Measurements from ENCODE around the gene CRB2.

The CRB2 gene

GRCh38 chr9:123420592-123421111 is 64.7 kb downstream of the CRB2 start:
- Histone ChIP-seq H3K4me3 (ENCODE audit: low read depth in 1 of 5, low read length in 5 of 5) (no peak overlapping the region), H3K27ac (ENCODE audit: low read depth, low read length) (no peak overlapping the region), H3K27me3 (ENCODE audit: control insufficient read depth in 5 of 5, insufficient read depth in 4 of 5, low read length in 5 of 5) (no peaks in the 10 kb centered on the region), H3K9me3 (ENCODE audit: control insufficient read depth in 5 of 5, low read length in 5 of 5) (no peaks in the 10 kb centered on the region), H3K9ac (ENCODE audit: low read length in 5 of 5) (no peak overlapping the region), H3K4me1 (ENCODE audit: control insufficient read depth in 5 of 5, insufficient read depth in 5 of 5, low read length in 5 of 5) (peaks cover 0 to 9% (median 0%) of the 10 kb centered on the region in 5 donors), H3K36me3 (ENCODE audit: control insufficient read depth in 5 of 5, insufficient read depth in 5 of 5, low read length in 5 of 5) (peaks cover 0 to 72% (median 36%) of the 10 kb centered on the region in 5 donors)

DNA sequence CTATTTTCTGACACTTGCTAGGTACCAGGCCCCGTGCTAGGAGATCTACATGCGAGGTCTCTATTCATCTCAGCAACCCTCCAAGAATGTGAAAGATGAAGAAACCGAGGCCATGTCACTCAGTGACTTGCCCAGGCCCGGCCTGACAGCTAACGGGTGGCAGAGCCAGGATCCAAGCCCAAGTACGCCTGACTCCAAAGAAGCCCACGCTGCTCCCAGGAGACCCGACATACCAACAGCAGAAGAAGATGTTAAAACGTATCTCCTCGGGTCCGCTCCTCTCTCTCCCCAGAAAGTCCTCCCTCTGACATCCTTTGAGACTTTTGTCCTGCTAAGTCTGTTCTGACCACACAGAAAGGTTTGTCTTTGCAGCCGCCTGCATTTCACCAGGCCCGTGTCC is 65.2 kb downstream of the CRB2 start:
- Histone ChIP-seq H3K36me3 (ENCODE audit: control insufficient read depth in 5 of 5, insufficient read depth in 5 of 5, low read length in 5 of 5) (peaks cover 0 to 72% (median 31%) of the 10 kb centered on the region in 5 donors), H3K9me3 (ENCODE audit: control insufficient read depth in 5 of 5, low read length in 5 of 5) (no peaks in the 10 kb centered on the region), H3K9ac (ENCODE audit: low read length in 5 of 5) (no peak overlapping the region), H3K27me3 (ENCODE audit: control insufficient read depth in 5 of 5, insufficient read depth in 4 of 5, low read length in 5 of 5) (no peaks in the 10 kb centered on the region), H3K4me3 (ENCODE audit: low read depth in 1 of 5, low read length in 5 of 5) (no peak overlapping the region), H3K4me1 (ENCODE audit: control insufficient read depth in 5 of 5, insufficient read depth in 5 of 5, low read length in 5 of 5) (peaks cover 0 to 9% (median 0%) of the 10 kb centered on the region in 5 donors), H3K27ac (ENCODE audit: low read depth, low read length) (no peak overlapping the region)

DNA sequence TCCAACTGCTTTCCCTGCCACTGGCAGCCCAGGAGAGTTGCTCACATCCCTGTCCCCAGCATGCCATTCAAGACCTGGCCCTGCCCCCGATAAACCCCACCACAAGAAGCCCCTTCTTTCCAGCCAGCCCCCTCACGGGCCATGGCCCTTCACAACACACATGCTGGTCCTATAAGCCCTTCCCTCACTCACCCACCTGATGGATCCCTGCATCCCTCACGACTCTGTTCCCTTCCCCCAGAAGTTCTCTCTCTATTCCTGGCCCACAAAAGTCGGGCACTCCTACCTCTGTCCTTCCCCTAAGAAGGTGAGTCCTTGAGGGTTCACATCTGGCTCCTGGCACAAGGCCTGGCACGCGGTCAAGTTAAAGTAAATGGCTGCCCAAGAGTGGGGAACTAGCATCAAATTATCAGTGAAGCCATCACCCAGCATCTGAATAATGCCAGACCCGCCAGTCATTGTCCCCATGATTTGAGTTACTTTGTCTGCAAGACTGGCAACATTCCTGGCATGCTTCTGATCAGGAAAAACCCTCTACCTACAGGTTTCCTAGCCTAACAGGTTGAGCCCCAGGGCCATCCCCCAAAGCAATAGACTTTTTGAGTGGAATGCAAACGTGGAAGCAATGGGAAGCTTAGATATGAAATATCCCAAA is 65.9 kb downstream of the CRB2 start:
- H3K36me3 ChIP-seq (ENCODE audit: control insufficient read depth in 5 of 5, insufficient read depth in 5 of 5, low read length in 5 of 5): peaks cover 0 to 75% (median 34%) of the 10 kb centered on the region in 5 donors
- H3K4me3 ChIP-seq (ENCODE audit: low read depth in 1 of 5, low read length in 5 of 5): no peak overlapping the region
- H3K9me3 ChIP-seq (ENCODE audit: control insufficient read depth in 5 of 5, low read length in 5 of 5): no peaks in the 10 kb centered on the region
- no peak overlapping the region for H3K9ac ChIP-seq (ENCODE audit: low read length in 5 of 5)
- H3K4me1 ChIP-seq (ENCODE audit: control insufficient read depth in 5 of 5, insufficient read depth in 5 of 5, low read length in 5 of 5): peaks cover 0 to 9% (median 0%) of the 10 kb centered on the region in 5 donors
- H3K27me3 ChIP-seq (ENCODE audit: control insufficient read depth in 5 of 5, insufficient read depth in 4 of 5, low read length in 5 of 5): no peaks in the 10 kb centered on the region
- H3K27ac ChIP-seq (ENCODE audit: low read depth, low read length): no peak overlapping the region

GRCh38 chr9:123422635-123423310 is 66.8 kb downstream of the CRB2 start:
- Histone ChIP-seq H3K36me3 (ENCODE audit: control insufficient read depth in 5 of 5, insufficient read depth in 5 of 5, low read length in 5 of 5) (peaks cover 0 to 82% (median 36%) of the 10 kb centered on the region in 5 donors), H3K4me1 (ENCODE audit: control insufficient read depth in 5 of 5, insufficient read depth in 5 of 5, low read length in 5 of 5) (peaks cover 0 to 9% (median 0%) of the 10 kb centered on the region in 5 donors), H3K4me3 (ENCODE audit: low read depth in 1 of 5, low read length in 5 of 5) (no peak overlapping the region), H3K9ac (ENCODE audit: low read length in 5 of 5) (no peak overlapping the region), H3K9me3 (ENCODE audit: control insufficient read depth in 5 of 5, low read length in 5 of 5) (no peaks in the 10 kb centered on the region), H3K27ac (ENCODE audit: low read depth, low read length) (no peak overlapping the region), H3K27me3 (ENCODE audit: control insufficient read depth in 5 of 5, insufficient read depth in 4 of 5, low read length in 5 of 5) (no peaks in the 10 kb centered on the region)

GRCh38 chr9:123423311-123423640 is 67.3 kb downstream of the CRB2 start:
- H3K4me3 ChIP-seq (ENCODE audit: low read depth in 1 of 5, low read length in 5 of 5): no peak overlapping the region
- H3K9ac ChIP-seq (ENCODE audit: low read length in 5 of 5): no peak overlapping the region
- H3K36me3 ChIP-seq (ENCODE audit: control insufficient read depth in 5 of 5, insufficient read depth in 5 of 5, low read length in 5 of 5): peaks cover 0 to 77% (median 34%) of the 10 kb centered on the region in 5 donors
- no peaks in the 10 kb centered on the region for H3K27me3 ChIP-seq (ENCODE audit: control insufficient read depth in 5 of 5, insufficient read depth in 4 of 5, low read length in 5 of 5)
- H3K4me1 ChIP-seq (ENCODE audit: control insufficient read depth in 5 of 5, insufficient read depth in 5 of 5, low read length in 5 of 5): peaks cover 0 to 9% (median 0%) of the 10 kb centered on the region in 5 donors
- H3K27ac ChIP-seq (ENCODE audit: low read depth, low read length): no peak overlapping the region
- H3K9me3 ChIP-seq (ENCODE audit: control insufficient read depth in 5 of 5, low read length in 5 of 5): no peaks in the 10 kb centered on the region

- Histone ChIP-seq H3K36me3 (ENCODE audit: control insufficient read depth in 5 of 5, insufficient read depth in 5 of 5, low read length in 5 of 5) (peaks cover 0 to 68% (median 30%) of the 10 kb centered on the region in 5 donors), H3K4me1 (ENCODE audit: control insufficient read depth in 5 of 5, insufficient read depth in 5 of 5, low read length in 5 of 5) (peaks cover 0 to 9% (median 0%) of the 10 kb centered on the region in 5 donors), H3K27ac (ENCODE audit: low read depth, low read length) (no peak overlapping the region), H3K4me3 (ENCODE audit: low read depth in 1 of 5, low read length in 5 of 5) (no peak overlapping the region), H3K27me3 (ENCODE audit: control insufficient read depth in 5 of 5, insufficient read depth in 4 of 5, low read length in 5 of 5) (no peaks in the 10 kb centered on the region), H3K9me3 (ENCODE audit: control insufficient read depth in 5 of 5, low read length in 5 of 5) (no peaks in the 10 kb centered on the region), H3K9ac (ENCODE audit: low read length in 5 of 5) (no peak overlapping the region)
Observed at GRCh38 chr9:123424131-123424530, 68.1 kb downstream of the CRB2 start.

- peaks cover 0 to 62% (median 25%) of the 10 kb centered on the region in 5 donors for H3K36me3 ChIP-seq (ENCODE audit: control insufficient read depth in 5 of 5, insufficient read depth in 5 of 5, low read length in 5 of 5)
- H3K4me1 ChIP-seq (ENCODE audit: control insufficient read depth in 5 of 5, insufficient read depth in 5 of 5, low read length in 5 of 5): peaks cover 0 to 9% (median 0%) of the 10 kb centered on the region in 5 donors
- no peak overlapping the region for H3K27ac ChIP-seq (ENCODE audit: low read depth, low read length)
Observed at GRCh38 chr9:123424552-123425225, 68.7 kb downstream of the CRB2 start.

DNA sequence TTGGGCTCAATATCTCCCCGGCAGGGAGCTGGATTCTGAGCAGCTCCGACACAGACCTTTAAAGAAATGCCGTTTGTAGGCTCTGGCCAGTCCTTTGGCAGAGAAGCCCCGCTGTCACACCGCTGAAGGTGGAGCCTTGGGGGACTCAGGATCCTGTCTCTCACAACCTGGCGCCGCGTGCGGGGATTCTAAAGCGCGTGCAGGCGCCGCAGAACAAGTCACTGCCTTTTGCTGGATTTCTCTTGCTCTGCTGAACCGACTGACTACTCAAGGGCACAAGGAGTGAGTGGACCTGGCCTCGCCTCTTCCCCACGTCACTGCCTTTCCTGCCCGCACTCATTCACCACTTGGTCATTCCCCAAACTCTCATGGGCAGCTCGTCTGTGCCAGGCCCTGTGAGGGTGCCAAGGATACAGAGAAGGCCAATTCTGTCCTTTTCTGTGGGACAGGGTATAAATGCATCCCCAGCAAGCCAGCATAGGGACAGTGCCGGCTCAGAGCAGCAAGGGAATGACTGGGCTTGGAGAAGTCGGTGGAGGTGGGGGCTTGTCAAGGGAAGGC is 69.3 kb downstream of the CRB2 start:
- no peaks in the 10 kb centered on the region for H3K9me3 ChIP-seq (ENCODE audit: control insufficient read depth in 5 of 5, low read length in 5 of 5)
- H3K27me3 ChIP-seq (ENCODE audit: control insufficient read depth in 5 of 5, insufficient read depth in 4 of 5, low read length in 5 of 5): no peaks in the 10 kb centered on the region
- H3K27ac ChIP-seq (ENCODE audit: low read depth, low read length): no peak overlapping the region
- peaks cover 0 to 9% (median 0%) of the 10 kb centered on the region in 5 donors for H3K4me1 ChIP-seq (ENCODE audit: control insufficient read depth in 5 of 5, insufficient read depth in 5 of 5, low read length in 5 of 5)
- no peak overlapping the region for H3K9ac ChIP-seq (ENCODE audit: low read length in 5 of 5)
- H3K36me3 ChIP-seq (ENCODE audit: control insufficient read depth in 5 of 5, insufficient read depth in 5 of 5, low read length in 5 of 5): peaks cover 5 to 57% (median 19%) of the 10 kb centered on the region in 5 donors
- no peak overlapping the region for H3K4me3 ChIP-seq (ENCODE audit: low read depth in 1 of 5, low read length in 5 of 5)

More at GRCh38 chr9:123424552-123425225, 68.7 kb downstream of the CRB2 start:
- Histone ChIP-seq H3K27me3 (ENCODE audit: control insufficient read depth in 5 of 5, insufficient read depth in 4 of 5, low read length in 5 of 5) (no peaks in the 10 kb centered on the region), H3K4me3 (ENCODE audit: low read depth in 1 of 5, low read length in 5 of 5) (no peak overlapping the region), H3K9me3 (ENCODE audit: control insufficient read depth in 5 of 5, low read length in 5 of 5) (no peaks in the 10 kb centered on the region), H3K9ac (ENCODE audit: low read length in 5 of 5) (no peak overlapping the region)

DNA sequence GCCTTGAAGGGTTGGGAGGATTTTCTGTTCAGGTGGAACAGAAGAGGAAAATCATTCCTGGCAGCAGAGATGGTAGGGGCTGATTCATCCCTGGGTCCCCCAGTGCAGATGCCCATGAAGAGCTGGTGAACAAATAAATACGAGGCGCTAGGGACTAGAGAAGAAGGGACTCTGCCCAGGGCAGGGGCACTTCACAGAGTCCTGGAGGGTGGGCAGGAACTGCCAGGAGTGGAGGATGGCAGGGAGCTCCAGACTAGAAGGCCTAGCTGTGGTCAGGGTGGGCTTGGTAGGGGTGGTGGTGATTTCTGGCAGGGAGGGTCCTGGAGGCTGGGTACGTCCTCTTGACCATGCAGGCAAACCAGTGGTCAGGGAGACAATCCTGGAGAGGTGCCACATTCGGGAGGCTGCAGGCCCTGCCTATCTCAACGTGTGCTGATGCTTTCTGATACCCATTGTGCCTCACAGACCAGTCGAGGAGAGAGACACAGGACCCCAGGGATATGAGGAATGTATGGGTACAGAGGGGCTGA is 69.9 kb downstream of the CRB2 start:
- H3K36me3 ChIP-seq (ENCODE audit: control insufficient read depth in 5 of 5, insufficient read depth in 5 of 5, low read length in 5 of 5): peaks cover 5 to 58% (median 19%) of the 10 kb centered on the region in 5 donors
- H3K27me3 ChIP-seq (ENCODE audit: control insufficient read depth in 5 of 5, insufficient read depth in 4 of 5, low read length in 5 of 5): no peaks in the 10 kb centered on the region
- H3K4me1 ChIP-seq (ENCODE audit: control insufficient read depth in 5 of 5, insufficient read depth in 5 of 5, low read length in 5 of 5): peaks cover 0 to 9% (median 0%) of the 10 kb centered on the region in 5 donors
- H3K4me3 ChIP-seq (ENCODE audit: low read depth in 1 of 5, low read length in 5 of 5): no peak overlapping the region
- no peaks in the 10 kb centered on the region for H3K9me3 ChIP-seq (ENCODE audit: control insufficient read depth in 5 of 5, low read length in 5 of 5)
- no peak overlapping the region for H3K27ac ChIP-seq (ENCODE audit: low read depth, low read length)
- no peak overlapping the region for H3K9ac ChIP-seq (ENCODE audit: low read length in 5 of 5)

Data from subcutaneous abdominal adipose tissue (tissue), 5 donors.